ENCODE measurements around the gene TMEM185B.
A peak's percentile ranks its signal among the peaks of the same experiment; 100 is the strongest.
"Not testable (repeated sequence)": the region's sequence is repeated elsewhere in the genome, so short reads cannot be mapped to it uniquely, and the experiment has no call there.

The TMEM185B gene

GRCh38 chr2:120208381-120209353, 14.5 kb downstream of the TMEM185B start:
- no peak for DNase-seq (ENCODE audit: low read depth in 2 of 2)

GRCh38 chr2:120206022-120206581, 17.1 kb downstream of the TMEM185B start:
- DNase-seq (ENCODE audit: low read depth in 2 of 2), result peak; percentile 53 to 56

GRCh38 chr2:120204945-120205670, 18.1 kb downstream of the TMEM185B start:
- DNase-seq (ENCODE audit: low read depth in 2 of 2), result no peak

- no peak for DNase-seq (ENCODE audit: low read depth in 2 of 2)
Measured at GRCh38 chr2:120204417-120204816, 18.8 kb downstream of the TMEM185B start.

- DNase-seq (ENCODE audit: low read depth in 2 of 2), result no peak
Measured at GRCh38 chr2:120204022-120204405, 19.2 kb downstream of the TMEM185B start.

GRCh38 chr2:120203251-120204021, 19.8 kb downstream of the TMEM185B start:
- DNase-seq (ENCODE audit: low read depth in 2 of 2), result no peak

GRCh38 chr2:120199817-120200459, 23.3 kb downstream of the TMEM185B start:
- not testable (repeated sequence) for DNase-seq (ENCODE audit: low read depth in 2 of 2)

- no peak for DNase-seq (ENCODE audit: low read depth in 2 of 2)
Measured at GRCh38 chr2:120195553-120195952, 27.6 kb downstream of the TMEM185B start.

- no peak for DNase-seq (ENCODE audit: low read depth in 2 of 2)
Measured at GRCh38 chr2:120192280-120192679, 30.9 kb downstream of the TMEM185B start.

- DNase-seq (ENCODE audit: low read depth in 2 of 2), result no peak
Measured at GRCh38 chr2:120189189-120189588, 34.0 kb downstream of the TMEM185B start.

GRCh38 chr2:120182019-120182560, 41.1 kb downstream of the TMEM185B start:
- no peak for DNase-seq (ENCODE audit: low read depth in 2 of 2)

GRCh38 chr2:120180066-120180465, 43.1 kb downstream of the TMEM185B start:
- no peak for DNase-seq (ENCODE audit: low read depth in 2 of 2)

GRCh38 chr2:120179396-120179795, 43.8 kb downstream of the TMEM185B start:
- DNase-seq (ENCODE audit: low read depth in 2 of 2), result no peak

GRCh38 chr2:120177973-120178372, 45.2 kb downstream of the TMEM185B start:
- no peak for DNase-seq (ENCODE audit: low read depth in 2 of 2)

- peak; percentile 67 for DNase-seq (ENCODE audit: low read depth in 2 of 2)
Measured at GRCh38 chr2:120177001-120177621, 46.1 kb downstream of the TMEM185B start.

- DNase-seq (ENCODE audit: low read depth in 2 of 2), result no peak
Measured at GRCh38 chr2:120176526-120176925, 46.7 kb downstream of the TMEM185B start.

- DNase-seq (ENCODE audit: low read depth in 2 of 2), result no peak
Measured at GRCh38 chr2:120174963-120175581, 48.1 kb downstream of the TMEM185B start.
